ENCODE measurements around the gene PDE3B.
"Not testable (repeated sequence)": the region's sequence is repeated elsewhere in the genome, so short reads cannot be mapped to it uniquely, and the experiment has no call there.

The PDE3B gene

GRCh38 chr11:14702760-14703159 is 59.2 kb downstream of the PDE3B start:
- no peak for TF ChIP-seq CTCF (IDR thresholded peaks at IDR 0.05)
- DNase-seq (ENCODE audit: low spot score), result no peak
- Histone ChIP-seq H3K27ac (no peak overlapping the region), H3K4me3 (no peak overlapping the region)

DNA sequence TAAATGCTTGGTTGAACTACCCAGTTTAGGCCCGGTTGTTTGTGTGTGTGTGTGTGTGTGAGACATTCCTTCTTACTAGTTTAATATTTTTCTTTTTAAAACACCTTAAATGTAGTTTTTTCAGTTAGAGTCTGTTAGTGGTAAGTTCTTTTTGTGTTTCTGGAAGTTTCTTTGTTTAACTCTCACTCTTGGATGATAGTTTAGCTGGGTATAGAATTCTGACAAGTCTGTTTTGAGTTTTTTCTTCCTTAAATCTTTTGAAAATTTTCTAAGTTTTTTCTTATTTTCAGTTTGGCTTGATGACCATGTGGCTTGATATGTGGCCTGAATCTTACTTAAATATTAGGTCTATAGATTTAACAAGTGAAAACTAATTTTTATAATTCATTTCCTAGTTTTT is 60.1 kb downstream of the PDE3B start:
- no peak for TF ChIP-seq CTCF (IDR thresholded peaks at IDR 0.05)
- no peak overlapping the region for H3K27ac ChIP-seq
- DNase-seq (ENCODE audit: low spot score), result no peak
- no peak overlapping the region for H3K4me3 ChIP-seq

GRCh38 chr11:14705067-14705466 is 61.5 kb downstream of the PDE3B start:
- H3K4me3 ChIP-seq, result no peak overlapping the region
- no peak for DNase-seq (ENCODE audit: low spot score)
- no peak overlapping the region for H3K27ac ChIP-seq
- no peak for TF ChIP-seq CTCF (IDR thresholded peaks at IDR 0.05)

DNA sequence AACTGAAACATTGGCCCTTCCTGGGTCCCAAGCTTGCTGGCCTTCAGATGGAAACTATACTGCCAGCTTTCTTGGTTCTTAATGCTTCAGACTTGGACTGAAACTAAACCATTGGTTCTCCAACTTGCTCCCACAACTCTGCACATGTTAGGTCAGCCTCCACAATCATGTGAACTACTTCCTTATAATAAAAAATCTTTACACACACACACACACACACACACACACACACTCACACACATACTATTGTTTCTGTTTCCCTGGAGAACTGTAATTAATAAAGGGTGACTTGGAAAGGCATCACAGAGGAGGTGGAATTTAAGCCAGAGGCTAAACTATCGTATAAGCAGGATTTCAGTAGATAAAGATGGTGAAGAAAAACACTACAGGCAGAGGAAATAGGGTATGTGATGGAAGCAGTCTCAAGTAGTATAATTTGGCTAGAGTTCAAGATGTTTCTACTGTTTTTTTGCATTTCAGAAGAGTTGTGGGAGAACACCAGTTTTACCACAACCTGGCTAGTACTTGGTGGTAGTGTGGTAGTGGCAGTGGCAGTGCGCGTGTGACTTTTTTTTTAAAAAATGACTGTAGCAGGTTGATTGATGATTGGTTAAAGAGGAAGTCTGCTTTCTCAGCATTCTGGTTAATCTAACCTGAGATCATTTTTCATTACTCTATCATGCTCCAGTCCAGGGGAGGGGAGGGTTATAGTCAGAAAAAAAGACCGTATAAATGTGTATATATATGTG is 70.1 kb downstream of the PDE3B start:
- Histone ChIP-seq H3K4me3 (no peak overlapping the region), H3K27ac (no peak overlapping the region)
- DNase-seq (ENCODE audit: low spot score), result no peak
- no peak for TF ChIP-seq CTCF (IDR thresholded peaks at IDR 0.05)

GRCh38 chr11:14715669-14716068 is 72.1 kb downstream of the PDE3B start:
- not testable (repeated sequence) for H3K4me3 ChIP-seq; H3K27ac ChIP-seq; DNase-seq (ENCODE audit: low spot score)

DNA sequence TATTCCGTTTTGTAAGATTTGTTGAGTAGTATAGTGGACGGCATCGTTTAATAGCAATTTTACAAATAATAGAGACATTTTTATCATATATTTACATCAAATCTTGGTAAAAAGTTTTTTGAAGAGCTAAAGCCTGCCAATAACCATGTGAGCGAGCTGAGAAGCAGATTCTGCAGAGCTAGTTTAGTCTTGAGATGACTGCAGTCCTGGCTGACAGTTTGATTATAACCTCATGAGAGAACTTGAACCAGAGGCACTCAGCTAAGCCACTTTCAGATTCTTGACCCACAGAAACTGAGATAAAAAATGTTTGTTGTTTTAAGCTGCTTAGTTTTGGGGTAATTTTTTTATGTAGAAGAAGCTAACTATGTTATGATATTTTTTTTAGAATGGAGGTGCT is 78.9 kb downstream of the PDE3B start:
- TF ChIP-seq CTCF (IDR thresholded peaks at IDR 0.05), result no peak
- no peak overlapping the region for H3K27ac ChIP-seq

GRCh38 chr11:14725150-14725549 is 81.5 kb downstream of the PDE3B start:
- Histone ChIP-seq H3K27ac (no peak overlapping the region), H3K4me3 (no peak overlapping the region)
- DNase-seq (ENCODE audit: low spot score), result no peak
- no peak for TF ChIP-seq CTCF (IDR thresholded peaks at IDR 0.05)

More for the DNA sequence above, 78.9 kb downstream of the PDE3B start:
- DNase-seq (ENCODE audit: low spot score), result no peak
- H3K4me3 ChIP-seq, result no peak overlapping the region
